ENCODE measurements around the gene RCCD1.

Gene RCCD1

GRCh38 chr15:90938261-90938660, 16.4 kb upstream of the RCCD1 start:
- no peak for DNase-seq (ENCODE audit: low read depth)
- no peak overlapping the region for H3K4me3 ChIP-seq (ENCODE audit: low read depth, low read length)

- no peak overlapping the region for H3K4me3 ChIP-seq (ENCODE audit: low read depth, low read length)
- DNase-seq (ENCODE audit: low read depth) = no peak
These were observed 14.9 kb upstream of the RCCD1 start for GRCh38 chr15:90939756-90940155.

DNA sequence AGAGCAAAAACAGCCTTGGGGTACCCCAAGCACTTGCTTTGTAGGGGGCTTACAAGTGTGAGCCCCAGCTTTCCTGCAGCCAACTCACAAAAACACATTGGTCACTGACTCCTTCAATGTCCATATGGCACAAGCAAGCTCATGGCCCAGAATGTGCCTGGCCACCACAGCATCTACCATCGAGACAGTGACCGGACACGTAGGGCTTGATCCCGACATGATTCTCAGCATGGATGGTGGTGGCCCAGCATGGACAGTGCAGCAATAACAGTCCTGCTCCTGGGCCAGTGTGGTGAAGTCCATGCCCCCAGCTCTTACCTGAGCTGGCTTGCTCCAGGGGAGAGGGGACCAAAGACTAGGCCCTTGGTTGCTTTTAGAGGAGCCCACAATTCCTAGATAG, 13.6 kb upstream of the RCCD1 start:
- H3K4me3 ChIP-seq (ENCODE audit: low read depth, low read length) = no peak overlapping the region
- no peak for DNase-seq (ENCODE audit: low read depth)

DNA sequence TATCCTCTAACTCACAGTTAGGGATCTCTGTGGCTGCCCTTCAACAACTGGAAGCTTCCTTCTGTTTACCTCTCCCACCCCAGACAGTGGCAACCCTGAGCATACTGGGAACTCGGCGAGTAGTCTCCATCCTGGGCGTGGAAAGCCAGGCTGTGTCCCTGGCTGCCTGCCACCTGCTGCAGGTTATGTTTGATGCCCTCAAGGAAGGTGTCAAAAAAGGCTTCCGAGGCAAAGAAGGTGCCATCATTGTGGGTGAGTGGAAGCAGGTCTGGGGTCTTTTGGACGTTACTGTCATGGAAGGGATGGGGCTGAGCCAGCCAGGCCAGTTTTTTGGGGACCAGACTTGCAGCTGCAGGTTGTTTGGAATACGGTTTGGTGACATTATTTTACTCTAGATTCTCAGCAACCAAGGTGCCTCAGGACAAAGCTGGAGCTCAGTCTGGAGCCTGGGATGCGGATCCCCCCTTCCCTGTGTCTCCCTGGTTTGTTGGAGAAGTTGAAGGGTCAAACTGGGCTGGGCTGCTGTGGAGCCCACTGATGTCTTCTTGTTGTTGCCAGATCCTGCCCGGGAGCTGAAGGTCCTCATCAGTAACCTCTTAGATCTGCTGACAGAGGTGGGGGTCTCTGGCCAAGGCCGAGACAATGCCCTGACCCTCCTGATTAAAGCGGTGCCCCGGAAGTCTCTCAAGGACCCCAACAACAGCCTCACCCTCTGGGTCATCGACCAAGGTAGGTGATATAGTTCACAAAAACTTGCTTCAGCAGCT, 12.1 kb upstream of the RCCD1 start:
- H3K4me3 ChIP-seq (ENCODE audit: low read depth, low read length) = no peak overlapping the region
- DNase-seq (ENCODE audit: low read depth) = no peak

GRCh38 chr15:90945091-90945490, 9.6 kb upstream of the RCCD1 start:
- DNase-seq (ENCODE audit: low read depth) = no peak
- H3K4me3 ChIP-seq (ENCODE audit: low read depth, low read length) = no peak overlapping the region

GRCh38 chr15:90946538-90946937, 8.1 kb upstream of the RCCD1 start:
- no peak for DNase-seq (ENCODE audit: low read depth)
- no peak overlapping the region for H3K4me3 ChIP-seq (ENCODE audit: low read depth, low read length)

GRCh38 chr15:90946941-90947576, 7.6 kb upstream of the RCCD1 start:
- no peak overlapping the region for H3K4me3 ChIP-seq (ENCODE audit: low read depth, low read length)
- no peak for DNase-seq (ENCODE audit: low read depth)

DNA sequence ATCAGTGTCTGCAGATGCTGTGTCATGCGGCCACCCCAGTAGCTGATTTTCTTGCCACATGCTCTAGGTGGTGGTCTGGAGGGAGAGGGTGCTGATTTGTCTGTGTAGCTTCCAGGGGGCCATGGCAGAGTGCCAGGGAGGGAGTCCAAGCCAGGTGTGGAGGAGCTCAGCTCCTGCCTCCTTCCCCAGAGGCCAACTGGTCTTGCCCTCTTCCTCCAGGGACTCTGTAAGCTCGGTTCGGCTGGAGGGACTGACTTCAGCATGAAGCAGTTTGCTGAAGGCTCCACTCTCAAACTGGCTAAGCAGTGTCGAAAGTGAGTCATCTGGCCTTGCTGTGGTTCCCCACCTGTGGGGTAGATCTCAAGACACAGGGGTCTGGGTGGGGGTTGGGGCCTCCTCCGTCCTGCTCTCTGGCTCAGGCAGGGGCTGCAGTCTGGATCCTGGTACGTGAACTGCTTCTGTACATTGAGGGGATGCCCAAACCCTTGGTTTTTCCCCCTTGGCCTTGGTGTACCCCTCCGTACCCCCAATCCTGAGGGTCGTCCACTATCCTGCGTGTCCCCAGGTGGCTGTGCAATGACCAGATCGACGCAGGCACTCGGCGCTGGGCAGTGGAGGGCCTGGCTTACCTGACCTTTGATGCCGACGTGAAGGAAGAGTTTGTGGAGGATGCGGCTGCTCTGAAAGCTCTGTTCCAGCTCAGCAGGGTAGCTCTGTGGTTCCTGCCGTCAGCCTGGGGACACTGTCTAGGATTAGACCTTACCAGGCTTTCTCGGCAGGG, 6.9 kb upstream of the RCCD1 start:
- no peak for DNase-seq (ENCODE audit: low read depth)
- H3K4me3 ChIP-seq (ENCODE audit: low read depth, low read length) = no peak overlapping the region

- no peak overlapping the region for H3K4me3 ChIP-seq (ENCODE audit: low read depth, low read length)
- DNase-seq (ENCODE audit: low read depth) = no peak
These were observed 6.2 kb upstream of the RCCD1 start for GRCh38 chr15:90948506-90948905.

- H3K4me3 ChIP-seq (ENCODE audit: low read depth, low read length) = no peak overlapping the region
- no peak for DNase-seq (ENCODE audit: low read depth)
These were observed 4.6 kb upstream of the RCCD1 start for GRCh38 chr15:90949979-90950675.

GRCh38 chr15:90950676-90951075, 4.0 kb upstream of the RCCD1 start:
- DNase-seq (ENCODE audit: low read depth) = no peak

GRCh38 chr15:90952901-90953677, 1.6 kb upstream of the RCCD1 start:
- no peak for DNase-seq (ENCODE audit: low read depth)
- no peak overlapping the region for H3K4me3 ChIP-seq (ENCODE audit: low read depth, low read length)

More at GRCh38 chr15:90950676-90951075, 4.0 kb upstream of the RCCD1 start:
- H3K4me3 ChIP-seq (ENCODE audit: low read depth, low read length) = no peak overlapping the region

GRCh38 chr15:90953947-90954711, 555 bp upstream of the RCCD1 start:
- peak overlapping the region; percentile 83 for H3K4me3 ChIP-seq (ENCODE audit: low read depth, low read length)
- no peak for DNase-seq (ENCODE audit: low read depth)

DNA sequence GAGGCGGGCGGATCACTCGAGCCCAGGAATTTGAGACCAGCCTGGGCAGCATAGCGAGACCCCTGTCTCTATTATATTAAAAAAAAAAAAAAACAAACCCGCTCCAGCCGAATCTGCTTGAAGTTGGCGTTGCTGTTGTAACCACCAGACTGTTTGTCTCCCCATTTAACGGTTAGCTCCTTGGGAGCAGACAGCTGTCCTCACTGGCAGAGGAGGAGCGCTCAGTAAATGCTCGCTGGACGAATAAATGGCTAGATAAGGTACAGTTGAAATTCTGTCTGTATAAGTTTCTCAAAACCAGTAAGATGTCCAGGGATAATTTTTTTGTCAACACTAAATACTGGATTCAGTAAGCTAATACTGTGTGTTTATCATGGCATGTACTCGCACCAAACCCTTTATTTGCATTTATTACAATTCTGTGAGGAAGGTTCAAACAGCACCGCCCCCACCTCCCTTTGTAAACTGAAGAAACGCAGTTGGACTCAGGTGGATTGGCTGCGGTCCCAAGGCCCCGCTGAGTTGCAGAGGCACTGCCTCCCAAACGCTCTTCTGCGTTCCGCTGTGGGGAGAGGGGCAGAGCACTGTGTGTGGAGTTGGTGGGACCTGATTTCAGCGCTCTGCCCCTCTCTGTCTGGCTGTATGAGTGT, 1.1 kb downstream of the RCCD1 start:
- no peak for DNase-seq (ENCODE audit: low read depth)
- peak overlapping the region; percentile 83 for H3K4me3 ChIP-seq (ENCODE audit: low read depth, low read length)

- H3K4me3 ChIP-seq (ENCODE audit: low read depth, low read length) = peak overlapping the region; percentile 61
- no peak for DNase-seq (ENCODE audit: low read depth)
These were observed 1.8 kb downstream of the RCCD1 start for GRCh38 chr15:90956274-90957030.

DNA sequence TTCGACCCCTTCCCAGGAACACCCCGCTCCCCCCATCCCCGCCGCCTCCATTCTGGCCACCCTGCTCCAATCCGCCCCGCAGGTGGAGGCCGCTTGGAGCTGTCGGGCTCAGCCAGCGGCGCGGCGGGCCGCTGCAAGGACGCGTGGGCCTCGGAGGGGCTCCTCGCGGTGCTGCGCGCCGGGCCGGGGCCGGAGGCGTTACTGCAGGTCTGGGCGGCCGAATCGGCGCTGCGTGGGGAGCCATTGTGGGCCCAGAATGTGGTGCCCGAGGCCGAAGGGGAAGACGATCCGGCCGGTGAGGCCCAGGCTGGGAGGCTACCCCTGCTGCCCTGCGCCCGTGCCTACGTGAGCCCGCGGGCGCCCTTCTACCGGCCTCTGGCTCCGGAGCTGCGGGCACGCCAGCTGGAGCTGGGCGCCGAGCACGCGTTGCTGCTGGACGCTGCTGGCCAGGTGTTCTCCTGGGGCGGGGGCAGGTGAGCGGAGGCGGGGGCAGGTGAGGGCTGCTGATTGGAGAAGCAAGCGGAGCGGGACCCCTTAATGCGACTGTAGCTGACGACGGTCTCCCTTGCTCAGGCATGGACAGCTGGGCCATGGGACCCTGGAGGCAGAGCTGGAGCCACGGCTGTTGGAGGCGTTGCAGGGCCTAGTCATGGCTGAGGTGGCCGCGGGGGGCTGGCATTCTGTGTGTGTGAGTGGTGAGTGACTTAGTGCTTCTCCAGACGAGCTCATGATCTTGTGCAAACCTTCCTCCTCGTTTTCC, 2.5 kb downstream of the RCCD1 start:
- DNase-seq (ENCODE audit: low read depth) = no peak
- peak overlapping the region; percentile 61 for H3K4me3 ChIP-seq (ENCODE audit: low read depth, low read length)

DNA sequence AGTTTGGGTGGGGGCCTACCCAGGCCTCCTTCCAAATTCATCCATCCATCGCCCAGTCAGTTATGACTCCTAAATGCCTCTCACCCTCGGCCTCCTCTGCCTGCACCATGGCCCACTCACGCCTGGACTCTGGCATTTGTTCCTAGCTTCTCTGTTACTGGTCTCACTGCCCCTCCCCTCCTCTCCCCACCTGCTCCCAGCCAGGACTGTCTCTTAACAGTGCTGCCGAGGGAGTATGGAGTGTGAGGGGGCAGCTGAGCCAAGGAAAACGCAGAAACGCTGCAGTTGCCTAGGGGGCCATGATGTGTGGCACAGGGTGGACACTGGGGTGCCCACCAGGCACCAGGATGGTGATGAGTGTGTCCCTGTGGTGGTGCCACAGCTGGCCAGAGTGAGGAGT, 3.1 kb downstream of the RCCD1 start:
- no peak for DNase-seq (ENCODE audit: low read depth)
- H3K4me3 ChIP-seq (ENCODE audit: low read depth, low read length) = peak overlapping the region; percentile 61

All from skeletal muscle cell (primary cell).